Activated CD4-positive, alpha-beta memory T cell treated with anti-CD3 and anti-CD28 coated beads, Interleukin-2, amount 10 ng/mL, durations not matched to agents 7 days and 5 days (primary cell): ENCODE measurements around the gene RPRD1B. TPM values are rescaled to one million over a fixed set of nuclear protein-coding genes. Genes with fewer than 3 reads are reported as not detected.

Experiments used
- CTCF ChIA-PET: fragments of 350-600 bp; sonication (Branson Sonifier 250); formaldehyde crosslinking; loops from one replicate; lab custom pipeline; 2021; ENCODE audit warnings: antibody characterized with exemption, inconsistent platforms; lab: Charles Lee
- POLR2A ChIA-PET: fragments of 350-600 bp; sonication (Branson Sonifier 250); formaldehyde crosslinking; loops from one replicate; lab custom pipeline; 2021; ENCODE audit warnings: antibody characterized with exemption; lab: Charles Lee
- DNase-seq: peaks from one replicate; pipeline ENCODE4 v3.0.0-alpha.2; 2020
- H3K27ac Mint-ChIP-seq: one replicate; pipeline ENCODE4 v1.8.0; 2021; ENCODE audit warnings: mild to moderate bottlenecking, mixed read lengths
- H3K27me3 Mint-ChIP-seq: one replicate; pipeline ENCODE4 v1.8.0; 2021; ENCODE audit warnings: mixed read lengths
- H3K36me3 Mint-ChIP-seq: one replicate; pipeline ENCODE4 v1.8.0; 2021; ENCODE audit warnings: low read depth, mixed read lengths
- H3K4me1 Mint-ChIP-seq: one replicate; pipeline ENCODE4 v1.8.0; 2021; ENCODE audit warnings: mixed read lengths
- H3K4me3 Mint-ChIP-seq: one replicate; pipeline ENCODE4 v1.8.0; 2021; ENCODE audit warnings: mild to moderate bottlenecking, mixed read lengths
- H3K9me3 Mint-ChIP-seq: one replicate; pipeline ENCODE4 v1.8.0; 2021; ENCODE audit warnings: mixed read lengths
- total RNA-seq, 2 experiments: library from RNA; stranded (reverse); gene quantifications; one replicate each; pipeline ENCODE4 v1.2.3, GENCODE V29; 2021

RPRD1B gene
- total RNA-seq, 2 experiments from 2014 or later: 27.6 to 33.2 TPM

GRCh38 chr20:38067717-38068365 lies 34.3 kb downstream of the RPRD1B start:
- Mint-ChIP-seq H3K27me3 (no peaks in the 10 kb centered on the region), H3K9me3 (no peaks in the 10 kb centered on the region), H3K4me1 (no peaks in the 10 kb centered on the region), H3K4me3 (no peak overlapping the region), H3K27ac (no peak overlapping the region), H3K36me3 (peaks cover 70% of the 10 kb centered on the region)
- CTCF ChIA-PET: interaction anchor here (1.4 to 2.0 kb wide), 2 partner anchors 23 to 153 kb away, joined by 3 to 6 read pairs; no protein-coding TSS in a partner anchor
- POLR2A ChIA-PET: no interaction called here
- no peak for DNase-seq

- H3K27ac Mint-ChIP-seq: no peak overlapping the region
- CTCF ChIA-PET: interaction anchor here (0.7 to 2.4 kb wide), 17 partner anchors 10 to 204 kb away, joined by 3 to 38 read pairs (median 4); no protein-coding TSS in a partner anchor
- H3K27me3 Mint-ChIP-seq: no peaks in the 10 kb centered on the region
Measured at GRCh38 chr20:38072898-38073297, 39.4 kb downstream of the RPRD1B start.

GRCh38 chr20:38073307-38074071 lies 39.9 kb downstream of the RPRD1B start:
- POLR2A ChIA-PET: no interaction called here

More at GRCh38 chr20:38072898-38073297, 39.4 kb downstream of the RPRD1B start:
- H3K4me1 Mint-ChIP-seq: no peaks in the 10 kb centered on the region
- DNase-seq: no peak
- H3K36me3 Mint-ChIP-seq: peaks cover 71% of the 10 kb centered on the region
- no peaks in the 10 kb centered on the region for H3K9me3 Mint-ChIP-seq
- POLR2A ChIA-PET: no interaction called here
- H3K4me3 Mint-ChIP-seq: no peak overlapping the region

GRCh38 chr20:38075161-38075998 lies 41.8 kb downstream of the RPRD1B start:
- no peaks in the 10 kb centered on the region for H3K27me3 Mint-ChIP-seq
- no peak for DNase-seq
- H3K36me3 Mint-ChIP-seq: peaks cover 78% of the 10 kb centered on the region
- POLR2A ChIA-PET: no interaction called here
- H3K4me3 Mint-ChIP-seq: no peak overlapping the region
- no peaks in the 10 kb centered on the region for H3K4me1 Mint-ChIP-seq
- H3K9me3 Mint-ChIP-seq: peaks cover 3% of the 10 kb centered on the region
- no peak overlapping the region for H3K27ac Mint-ChIP-seq
- CTCF ChIA-PET: interaction anchor here (1.1 to 1.6 kb wide), 3 partner anchors 18 to 146 kb away, joined by 3 to 5 read pairs (median 3); no protein-coding TSS in a partner anchor

More at GRCh38 chr20:38073307-38074071, 39.9 kb downstream of the RPRD1B start:
- Mint-ChIP-seq H3K27me3 (no peaks in the 10 kb centered on the region), H3K27ac (no peak overlapping the region), H3K9me3 (no peaks in the 10 kb centered on the region), H3K4me1 (no peaks in the 10 kb centered on the region), H3K36me3 (peaks cover 73% of the 10 kb centered on the region), H3K4me3 (no peak overlapping the region)
- CTCF ChIA-PET: interaction anchor here (0.7 to 2.4 kb wide), 19 partner anchors 9 to 203 kb away, joined by 3 to 38 read pairs (median 4); no protein-coding TSS in a partner anchor
- no peak for DNase-seq

- Mint-ChIP-seq H3K4me3 (no peak overlapping the region), H3K4me1 (no peaks in the 10 kb centered on the region), H3K27me3 (no peaks in the 10 kb centered on the region), H3K9me3 (peaks cover 3% of the 10 kb centered on the region), H3K27ac (no peak overlapping the region), H3K36me3 (peaks cover 76% of the 10 kb centered on the region)
- CTCF ChIA-PET: no interaction called here
- DNase-seq: no peak
- POLR2A ChIA-PET: no interaction called here
Measured at GRCh38 chr20:38076548-38076947, 43.0 kb downstream of the RPRD1B start.

- Mint-ChIP-seq H3K4me3 (no peak overlapping the region), H3K27ac (no peak overlapping the region), H3K9me3 (peaks cover 3% of the 10 kb centered on the region), H3K36me3 (peaks cover 68% of the 10 kb centered on the region), H3K4me1 (no peaks in the 10 kb centered on the region), H3K27me3 (no peaks in the 10 kb centered on the region)
- CTCF ChIA-PET: interaction anchor here (0.6 to 1.3 kb wide), 4 partner anchors 15 to 407 kb away, joined by 3 to 4 read pairs (median 4); no protein-coding TSS in a partner anchor
- POLR2A ChIA-PET: interaction anchor here (1.1 kb wide), 1 partner anchor 10 kb away, joined by 3 read pairs; no protein-coding TSS in a partner anchor
- no peak for DNase-seq
Measured at GRCh38 chr20:38078084-38078483, 44.5 kb downstream of the RPRD1B start.

GRCh38 chr20:38079353-38079752 lies 45.8 kb downstream of the RPRD1B start:
- no peaks in the 10 kb centered on the region for H3K27me3 Mint-ChIP-seq
- peaks cover 3% of the 10 kb centered on the region for H3K9me3 Mint-ChIP-seq
- no peak overlapping the region for H3K27ac Mint-ChIP-seq
- no peak overlapping the region for H3K4me3 Mint-ChIP-seq
- no peak for DNase-seq
- no peaks in the 10 kb centered on the region for H3K4me1 Mint-ChIP-seq
- ChIA-PET CTCF (interaction anchor here (0.7 to 1.4 kb wide), 2 partner anchors 32 to 142 kb away, joined by 3 read pairs; no protein-coding TSS in a partner anchor), POLR2A (no interaction called here)
- peaks cover 67% of the 10 kb centered on the region for H3K36me3 Mint-ChIP-seq

GRCh38 chr20:38081575-38081974 lies 48.0 kb downstream of the RPRD1B start:
- no peak overlapping the region for H3K4me3 Mint-ChIP-seq
- H3K27ac Mint-ChIP-seq: no peak overlapping the region
- no peak for DNase-seq
- H3K9me3 Mint-ChIP-seq: peaks cover 3% of the 10 kb centered on the region
- ChIA-PET POLR2A (no interaction called here), CTCF (interaction anchor here (2.3 kb wide), 1 partner anchor 8 kb away, joined by 11 read pairs; no protein-coding TSS in a partner anchor)
- peaks cover 61% of the 10 kb centered on the region for H3K36me3 Mint-ChIP-seq
- H3K27me3 Mint-ChIP-seq: no peaks in the 10 kb centered on the region
- H3K4me1 Mint-ChIP-seq: no peaks in the 10 kb centered on the region

- peaks cover 3% of the 10 kb centered on the region for H3K9me3 Mint-ChIP-seq
- ChIA-PET POLR2A (interaction anchor here (0.6 to 1.2 kb wide), 2 partner anchors 11 to 20 kb away, joined by 3 to 6 read pairs; no protein-coding TSS in a partner anchor), CTCF (interaction anchor here (0.6 to 2.3 kb wide), 2 partner anchors 10 to 62 kb away, joined by 4 to 11 read pairs; no protein-coding TSS in a partner anchor)
- no peak for DNase-seq
- H3K27me3 Mint-ChIP-seq: no peaks in the 10 kb centered on the region
- H3K4me3 Mint-ChIP-seq: no peak overlapping the region
- no peaks in the 10 kb centered on the region for H3K4me1 Mint-ChIP-seq
- no peak overlapping the region for H3K27ac Mint-ChIP-seq
- H3K36me3 Mint-ChIP-seq: peaks cover 60% of the 10 kb centered on the region
Measured at GRCh38 chr20:38082894-38083293, 49.3 kb downstream of the RPRD1B start.

- H3K4me1 Mint-ChIP-seq: no peaks in the 10 kb centered on the region
- H3K36me3 Mint-ChIP-seq: peaks cover 61% of the 10 kb centered on the region
- POLR2A ChIA-PET: interaction anchor here (0.6 to 1.2 kb wide), 2 partner anchors 11 to 20 kb away, joined by 3 to 6 read pairs; no protein-coding TSS in a partner anchor
Measured at GRCh38 chr20:38083338-38084048, 49.9 kb downstream of the RPRD1B start.

GRCh38 chr20:38084425-38084951 lies 50.9 kb downstream of the RPRD1B start:
- Mint-ChIP-seq H3K27me3 (no peaks in the 10 kb centered on the region), H3K4me3 (no peak overlapping the region), H3K9me3 (peaks cover under 1% of the 10 kb centered on the region), H3K4me1 (no peaks in the 10 kb centered on the region), H3K27ac (no peak overlapping the region), H3K36me3 (peaks cover 56% of the 10 kb centered on the region)
- CTCF ChIA-PET: no interaction called here
- POLR2A ChIA-PET: no interaction called here
- DNase-seq: no peak

More at GRCh38 chr20:38083338-38084048, 49.9 kb downstream of the RPRD1B start:
- no peak for DNase-seq
- Mint-ChIP-seq H3K27ac (no peak overlapping the region), H3K9me3 (peaks cover 3% of the 10 kb centered on the region), H3K27me3 (no peaks in the 10 kb centered on the region), H3K4me3 (no peak overlapping the region)
- CTCF ChIA-PET: interaction anchor here (0.6 to 2.3 kb wide), 2 partner anchors 10 to 62 kb away, joined by 4 to 11 read pairs; no protein-coding TSS in a partner anchor
